IMR-90 (cell line): ENCODE measurements around the gene AMOTL2. TPM values are rescaled to one million over a fixed set of nuclear protein-coding genes. Genes with fewer than 3 reads are reported as not detected.
A peak's percentile ranks its signal among the peaks of the same experiment; 100 is the strongest.

ENCODE experiments used
- ATAC-seq: fragments of 200-7000 bp; cut with Tn5 transposase; 2 replicates; pipeline ENCODE4 v1.9.1; 2020; ENCODE audit warnings: low read depth, mild to moderate bottlenecking, moderate library complexity
- BruUV-seq: library from RNA; stranded (reverse); fragments of 400-500 nt; replicated peaks from 2 replicates; lab custom pipeline; 2021; lab: Mats Ljungman, UMichigan
- CTCF ChIA-PET: fragments of 300-600 bp; formaldehyde crosslinking; extraction: SDS; loops from one replicate; lab custom pipeline; 2021; ENCODE audit warnings: antibody characterized with exemption; lab: Yijun Ruan, JAX
- POLR2A ChIA-PET: fragments of 300-600 bp; sonication (Branson Sonifier 250); formaldehyde crosslinking; loops from one replicate; lab custom pipeline; 2022; ENCODE audit warnings: antibody characterized with exemption; ENCODE audit not compliant: unreplicated experiment; lab: Charles Lee
- DNase-seq: peaks from one replicate; pipeline ENCODE4 v3.0.0; 2013
- H2AFZ ChIP-seq: replicated peaks from 2 replicates; pipeline ENCODE3; 2013; ENCODE audit warnings: low read length, mild to moderate bottlenecking; ENCODE audit not compliant: poor library complexity
- H2AK5ac ChIP-seq: 2 replicates; pipeline ENCODE4 v1.6.1; 2013; ENCODE audit warnings: low read depth, low read length, inconsistent platforms
- H2AK9ac ChIP-seq: replicated peaks from 2 replicates; pipeline ENCODE3; 2013; ENCODE audit warnings: mild to moderate bottlenecking, low read depth, low read length, moderate library complexity; ENCODE audit not compliant: poor library complexity
- H2BK120ac ChIP-seq: 2 replicates; pipeline ENCODE4 v1.6.1; 2013; ENCODE audit warnings: low read depth, low read length, inconsistent platforms
- H2BK15ac ChIP-seq: 3 replicates; pipeline ENCODE4 v1.6.1; 2013; ENCODE audit warnings: low read depth, low read length, inconsistent platforms
- H2BK20ac ChIP-seq: 2 replicates; pipeline ENCODE4 v1.6.1; 2013; ENCODE audit warnings: low read depth, mild to moderate bottlenecking, inconsistent platforms, low read length, moderate library complexity
- H2BK5ac ChIP-seq: 2 replicates; pipeline ENCODE4 v1.6.1; 2013; ENCODE audit warnings: mild to moderate bottlenecking, low read depth, low read length, inconsistent platforms; ENCODE audit not compliant: poor library complexity, severe bottlenecking
- H3K14ac ChIP-seq: replicated peaks from 2 replicates; pipeline ENCODE4 v1.6.1; 2013; ENCODE audit warnings: low read depth, low read length, inconsistent platforms
- H3K18ac ChIP-seq: 2 replicates; pipeline ENCODE4 v1.6.1; 2013; ENCODE audit warnings: low read depth, low read length, control low read depth
- H3K23ac ChIP-seq: 2 replicates; pipeline ENCODE4 v1.6.1; 2013; ENCODE audit warnings: low read depth, low read length, inconsistent platforms
- H3K27ac ChIP-seq: 2 replicates; pipeline ENCODE4 v1.5.1; 2013; ENCODE audit warnings: mild to moderate bottlenecking, control low read depth, low read length; ENCODE audit not compliant: insufficient read depth
- H3K27me3 ChIP-seq: 2 replicates; pipeline ENCODE4 v1.6.1; 2013; ENCODE audit warnings: low read length; ENCODE audit not compliant: control insufficient read depth, insufficient read depth
- H3K36me3 ChIP-seq: 2 replicates; pipeline ENCODE4 v1.6.1; 2013; ENCODE audit warnings: low read length, mixed read lengths; ENCODE audit not compliant: control insufficient read depth, insufficient read depth
- H3K4ac ChIP-seq: 2 replicates; pipeline ENCODE4 v1.6.1; 2013; ENCODE audit warnings: low read depth, low read length, inconsistent platforms
- H3K4me1 ChIP-seq: 2 replicates; pipeline ENCODE4 v1.6.1; 2013; ENCODE audit warnings: low read length, mixed read lengths; ENCODE audit not compliant: control insufficient read depth, insufficient read depth
- H3K4me2 ChIP-seq: 2 replicates; pipeline ENCODE4 v1.6.1; 2013; ENCODE audit warnings: low read depth, mild to moderate bottlenecking, control low read depth, low read length, moderate library complexity
- H3K4me3 ChIP-seq: 2 replicates; pipeline ENCODE4 v1.5.1; 2013; ENCODE audit warnings: low read depth, mild to moderate bottlenecking, control low read depth, low read length, moderate library complexity; ENCODE audit not compliant: insufficient read depth
- H3K56ac ChIP-seq: 2 replicates; pipeline ENCODE4 v1.6.1; 2013; ENCODE audit warnings: low read length, inconsistent platforms; ENCODE audit not compliant: insufficient read depth; ENCODE audit errors: extremely low read depth
- H3K79me1 ChIP-seq, 2 experiments: 2 replicates each; pipeline ENCODE4 v1.6.1; 2013; ENCODE audit warnings: low read length in 2 of 2, inconsistent platforms in 1 of 2, low read depth in 1 of 2
- H3K9ac ChIP-seq: 2 replicates; pipeline ENCODE4 v1.6.1; 2013; ENCODE audit warnings: low read depth, low read length, control low read depth
- H3K9me1 ChIP-seq: 2 replicates; pipeline ENCODE4 v1.6.1; 2013; ENCODE audit warnings: low read length, inconsistent platforms; ENCODE audit not compliant: insufficient read depth
- H3K9me3 ChIP-seq: 2 replicates; pipeline ENCODE4 v1.6.1; 2013; ENCODE audit warnings: low read length; ENCODE audit not compliant: control insufficient read depth, insufficient read depth
- H4K20me1 ChIP-seq: 2 replicates; pipeline ENCODE4 v1.6.1; 2013; ENCODE audit warnings: low read length, inconsistent platforms; ENCODE audit not compliant: insufficient read depth
- H4K5ac ChIP-seq: 2 replicates; pipeline ENCODE4 v1.6.1; 2013; ENCODE audit warnings: mild to moderate bottlenecking, low read depth, low read length, control low read depth
- H4K8ac ChIP-seq, 2 experiments: 2 replicates each; pipeline ENCODE4 v1.6.1; 2013; ENCODE audit warnings: low read depth in 2 of 2, low read length in 2 of 2, control low read depth in 1 of 2, inconsistent platforms in 1 of 2
- H4K91ac ChIP-seq: 2 replicates; pipeline ENCODE4 v1.6.1; 2013; ENCODE audit warnings: low read depth, low read length, inconsistent platforms; ENCODE audit not compliant: insufficient read depth
- BHLHE40 ChIP-seq: fragments of 150-350 bp; IDR thresholded peaks from 2 replicates; pipeline ENCODE4 v1.6.1; 2016; ENCODE audit warnings: mild to moderate bottlenecking, low read depth, low read length
- CEBPB ChIP-seq: IDR thresholded peaks from 2 replicates; pipeline ENCODE4 v1.6.1; 2012; ENCODE audit warnings: low read depth, low read length, improper control_type of control experiment
- CHD1 ChIP-seq: IDR thresholded peaks from 2 replicates; pipeline ENCODE4 v1.6.1; 2012; ENCODE audit warnings: low read depth, low read length, improper control_type of control experiment
- ELK1 ChIP-seq: fragments of 150-350 bp; IDR thresholded peaks from 2 replicates; pipeline ENCODE4 v1.6.1; 2016; ENCODE audit warnings: low read depth, mild to moderate bottlenecking, low read length, moderate library complexity, borderline replicate concordance
- FOS ChIP-seq: fragments of 150-350 bp; IDR thresholded peaks from 2 replicates; pipeline ENCODE4 v1.6.1; 2016; ENCODE audit warnings: low read depth, low read length
- MAFK ChIP-seq: IDR thresholded peaks from 2 replicates; pipeline ENCODE4 v1.6.1; 2012; ENCODE audit warnings: low read depth, low read length, improper control_type of control experiment
- MAZ ChIP-seq: IDR thresholded peaks from 2 replicates; pipeline ENCODE4 v1.6.1; 2012; ENCODE audit warnings: low read depth, mild to moderate bottlenecking, low read length, improper control_type of control experiment, moderate library complexity, borderline replicate concordance
- MXI1 ChIP-seq: IDR thresholded peaks from 2 replicates; pipeline ENCODE4 v1.6.1; 2012; ENCODE audit warnings: low read depth, mild to moderate bottlenecking, low read length, moderate library complexity, borderline replicate concordance
- NFE2L2 ChIP-seq: fragments of 150-350 bp; IDR thresholded peaks from 2 replicates; pipeline ENCODE4 v1.6.1; 2016; ENCODE audit warnings: low read depth, mild to moderate bottlenecking, low read length
- POLR2A ChIP-seq: IDR thresholded peaks from 2 replicates; pipeline ENCODE4 v1.6.1; 2012; ENCODE audit warnings: mild to moderate bottlenecking, low read depth, low read length
- RAD21 ChIP-seq: IDR thresholded peaks from 2 replicates; pipeline ENCODE4 v1.6.1; 2012; ENCODE audit warnings: low read length, improper control_type of control experiment
- RCOR1 ChIP-seq: IDR thresholded peaks from 2 replicates; pipeline ENCODE4 v1.6.1; 2012; ENCODE audit warnings: mild to moderate bottlenecking, low read length, improper control_type of control experiment; ENCODE audit not compliant: insufficient replicate concordance
- RFX5 ChIP-seq: IDR thresholded peaks from 2 replicates; pipeline ENCODE4 v1.8.0; 2012; ENCODE audit warnings: low read depth, mild to moderate bottlenecking, low read length, moderate library complexity
- SMC3 ChIP-seq: fragments of 150-350 bp; IDR thresholded peaks from 2 replicates; pipeline ENCODE4 v1.6.1; 2016; ENCODE audit warnings: low read depth, mild to moderate bottlenecking, antibody characterized with exemption, low read length, moderate library complexity
- WGBS, 2 experiments: methylation state at CpG; one replicate each; pipeline versions ENCODE4 v1.1.5 to v1.1.7; 2013; ENCODE audit warnings: missing lambda C conversion rate in 2 of 2; ENCODE audit not compliant: insufficient read length in 1 of 2; ENCODE audit errors: extremely low coverage in 2 of 2; 5-methylcytosine and 5-hydroxymethylcytosine counted together
- dilution Hi-C: fragments of 300-500 bp; cut with HindIII; formaldehyde crosslinking; loops from one replicate; pipeline ENCODE4 v1.14.3; 2018; ENCODE audit warnings: low sequenced_read_pairs; ENCODE audit not compliant: unreplicated experiment
- in situ Hi-C: fragments of 300-500 bp; cut with MboI; formaldehyde crosslinking; loops from 3 replicates; pipeline ENCODE4 v1.14.3; 2019; ENCODE audit warnings: low sequenced_read_pairs, inconsistent platforms, mixed read lengths
- intact Hi-C: fragments of 100-400 bp; cut with micrococcal nuclease; formaldehyde crosslinking; loops from 2 replicates; pipeline ENCODE4 v1.10.0; 2022
- polyA plus RNA-seq, 3 experiments: library from polyadenylated mRNA; depleted of rRNA; stranded (reverse); fragments of >200 nt; gene quantifications; 2 replicates each; pipeline ENCODE4 v1.2.3, GENCODE V29; 2012; ENCODE audit warnings: low replicate concordance in 1 of 3
- total RNA-seq: library from RNA; depleted of rRNA; stranded (reverse); fragments of >200 nt; gene quantifications from 2 replicates; pipeline ENCODE4 v1.2.3, GENCODE V29; 2012
- TF ChIP-seq, protein P1 (sequence below): fragments of 150-350 bp; IDR thresholded peaks from 2 replicates; pipeline ENCODE4 v1.6.1; 2017; ENCODE audit warnings: mild to moderate bottlenecking, antibody characterized with exemption, low read length, low read depth
- TF ChIP-seq, protein P2 (sequence below): conservative IDR thresholded peaks from 2 replicates; pipeline ENCODE4 v1.5.1; 2012; ENCODE audit warnings: mild to moderate bottlenecking, low read depth, low read length, improper control_type of control experiment

Gene AMOTL2
- total and polyA plus RNA-seq, 2 of the 4 experiments (the other 2 are of a cell fraction), result 162 to 176 TPM

GRCh38 chr3:134351427-134351826 is 22.8 kb downstream of the AMOTL2 start:
- Histone ChIP-seq H4K91ac (no peak overlapping the region; the same call in 1 of the 2 replicates), H2BK5ac (peak overlapping the region; percentile 33), H2AFZ (no peak overlapping the region), H3K4me1 (peaks cover 17% of the 10 kb centered on the region), H3K27me3 (no peaks in the 10 kb centered on the region), H2AK5ac (no peak overlapping the region), H3K36me3 (peaks cover 24% of the 10 kb centered on the region), H3K9me1 (peaks cover 42% of the 10 kb centered on the region), H3K79me1 (peaks cover 7 to 52% of the 10 kb centered on the region in 2 experiments), H3K14ac (no peak overlapping the region), H2BK15ac (no peak overlapping the region), H3K9me3 (peaks cover 2% of the 10 kb centered on the region), H2AK9ac (no peak overlapping the region), H3K18ac (no peak overlapping the region), H3K9ac (no peak overlapping the region), H4K20me1 (peaks cover 34% of the 10 kb centered on the region), H2BK120ac (no peak overlapping the region), H3K56ac (no peak overlapping the region), H3K4me3 (no peak overlapping the region), H3K4me2 (no peak overlapping the region), H2BK20ac (no peak overlapping the region), H4K5ac (no peak overlapping the region), H3K23ac (no peak overlapping the region), H3K4ac (no peak overlapping the region), H4K8ac (no peak overlapping the region), H3K27ac (peak overlapping the region; percentile 2; the same call in 1 of the 2 replicates)
- dilution Hi-C loops (no loop called here), intact Hi-C loops (no loop called here), in situ Hi-C loops (loop anchor here (5.0 kb wide), 1 partner anchor 34 kb away; no protein-coding TSS in a partner anchor)
- no peak for DNase-seq
- no TSS peak for BruUV-seq
- TF ChIP-seq FOS (no peak), MAZ (no peak), CEBPB (no peak), MXI1 (no peak), SMC3 (no peak), CHD1 (no peak), RAD21 (no peak), RFX5 (no peak), MAFK (no peak), BHLHE40 (no peak), RCOR1 (no peak), POLR2A (no peak; the same call in 1 of the 2 replicates), NFE2L2 (no peak), ELK1 (no peak)
- TF ChIP-seq, protein P1, sequence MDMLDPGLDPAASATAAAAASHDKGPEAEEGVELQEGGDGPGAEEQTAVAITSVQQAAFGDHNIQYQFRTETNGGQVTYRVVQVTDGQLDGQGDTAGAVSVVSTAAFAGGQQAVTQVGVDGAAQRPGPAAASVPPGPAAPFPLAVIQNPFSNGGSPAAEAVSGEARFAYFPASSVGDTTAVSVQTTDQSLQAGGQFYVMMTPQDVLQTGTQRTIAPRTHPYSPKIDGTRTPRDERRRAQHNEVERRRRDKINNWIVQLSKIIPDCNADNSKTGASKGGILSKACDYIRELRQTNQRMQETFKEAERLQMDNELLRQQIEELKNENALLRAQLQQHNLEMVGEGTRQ, result no peak
- TF ChIP-seq, protein P2, sequence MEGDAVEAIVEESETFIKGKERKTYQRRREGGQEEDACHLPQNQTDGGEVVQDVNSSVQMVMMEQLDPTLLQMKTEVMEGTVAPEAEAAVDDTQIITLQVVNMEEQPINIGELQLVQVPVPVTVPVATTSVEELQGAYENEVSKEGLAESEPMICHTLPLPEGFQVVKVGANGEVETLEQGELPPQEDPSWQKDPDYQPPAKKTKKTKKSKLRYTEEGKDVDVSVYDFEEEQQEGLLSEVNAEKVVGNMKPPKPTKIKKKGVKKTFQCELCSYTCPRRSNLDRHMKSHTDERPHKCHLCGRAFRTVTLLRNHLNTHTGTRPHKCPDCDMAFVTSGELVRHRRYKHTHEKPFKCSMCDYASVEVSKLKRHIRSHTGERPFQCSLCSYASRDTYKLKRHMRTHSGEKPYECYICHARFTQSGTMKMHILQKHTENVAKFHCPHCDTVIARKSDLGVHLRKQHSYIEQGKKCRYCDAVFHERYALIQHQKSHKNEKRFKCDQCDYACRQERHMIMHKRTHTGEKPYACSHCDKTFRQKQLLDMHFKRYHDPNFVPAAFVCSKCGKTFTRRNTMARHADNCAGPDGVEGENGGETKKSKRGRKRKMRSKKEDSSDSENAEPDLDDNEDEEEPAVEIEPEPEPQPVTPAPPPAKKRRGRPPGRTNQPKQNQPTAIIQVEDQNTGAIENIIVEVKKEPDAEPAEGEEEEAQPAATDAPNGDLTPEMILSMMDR, result no peak
- no peak for ATAC-seq
- ChIA-PET CTCF (no interaction called here), POLR2A (interaction anchor here (1.0 kb wide), 1 partner anchor 39 kb away, joined by 3 read pairs; no protein-coding TSS in a partner anchor)
- 100% methylated on average over 2 of the region's 5 CpGs; no CpG with 5 or more reads in 1 of the 2 experiments for WGBS, 2 experiments
